ENCODE data around the gene SENP1. TPM values are rescaled to one million over a fixed set of nuclear protein-coding genes. Genes with fewer than 3 reads are reported as not detected.

SENP1 gene
- total and polyA plus RNA-seq, 9 donors: 6.2 to 28.9 (median 19.7) TPM

- TF ChIP-seq CTCF (IDR thresholded peaks at IDR 0.05): no peak
- Histone ChIP-seq H3K4me3 (no peak overlapping the region), H3K36me3 (no peaks in the 10 kb centered on the region), H3K27ac (no peak overlapping the region), H3K4me1 (ENCODE audit: insufficient read depth) (no peaks in the 10 kb centered on the region), H3K9me3 (no peaks in the 10 kb centered on the region), H3K27me3 (no peaks in the 10 kb centered on the region)
- WGBS, 3 donors: 74 to 80% (median 75%) methylated on average over 4 of the region's 4 CpGs
- no peak for DNase-seq
- intact Hi-C loops (cut with DNase I): no loop called here
These were observed 87.3 kb downstream of the SENP1 start for GRCh38 chr12:48018618-48018995.

- Histone ChIP-seq H3K4me1 (ENCODE audit: insufficient read depth) (no peaks in the 10 kb centered on the region), H3K27ac (no peak overlapping the region), H3K9me3 (no peaks in the 10 kb centered on the region), H3K36me3 (no peaks in the 10 kb centered on the region), H3K4me3 (no peak overlapping the region), H3K27me3 (no peaks in the 10 kb centered on the region)
- intact Hi-C loops (cut with DNase I): no loop called here
- DNase-seq: no peak
- WGBS, 3 donors: 71 to 76% (median 75%) methylated on average over 4 of the region's 4 CpGs
- no peak for TF ChIP-seq EP300 (IDR thresholded peaks at IDR 0.05)
These were observed 87.8 kb downstream of the SENP1 start for GRCh38 chr12:48017921-48018617.

GRCh38 chr12:48017496-48017895, 88.4 kb downstream of the SENP1 start:
- H3K27me3 ChIP-seq: no peaks in the 10 kb centered on the region
- H3K36me3 ChIP-seq: no peaks in the 10 kb centered on the region
- WGBS, 3 donors: 75 to 79% (median 76%) methylated on average over 5 of the region's 5 CpGs

GRCh38 chr12:48016373-48017020, 89.4 kb downstream of the SENP1 start:
- Histone ChIP-seq H3K4me3 (no peak overlapping the region), H3K9me3 (no peaks in the 10 kb centered on the region), H3K27me3 (no peaks in the 10 kb centered on the region), H3K27ac (no peak overlapping the region), H3K4me1 (ENCODE audit: insufficient read depth) (no peaks in the 10 kb centered on the region), H3K36me3 (no peaks in the 10 kb centered on the region)
- intact Hi-C loops (cut with DNase I): no loop called here
- no peak for DNase-seq
- no peak for TF ChIP-seq EP300 (IDR thresholded peaks at IDR 0.05)
- TF ChIP-seq CTCF (IDR thresholded peaks at IDR 0.05): no peak
- TF ChIP-seq POLR2A (IDR thresholded peaks at IDR 0.05): no peak
- WGBS, 3 donors: 79 to 83% (median 79%) methylated on average over 8 of the region's 8 CpGs

More at GRCh38 chr12:48017496-48017895, 88.4 kb downstream of the SENP1 start:
- no peak overlapping the region for H3K27ac ChIP-seq
- TF ChIP-seq EP300 (IDR thresholded peaks at IDR 0.05): no peak
- no peak for TF ChIP-seq POLR2A (IDR thresholded peaks at IDR 0.05)
- TF ChIP-seq CTCF (IDR thresholded peaks at IDR 0.05): no peak
- no peaks in the 10 kb centered on the region for H3K9me3 ChIP-seq
- H3K4me3 ChIP-seq: no peak overlapping the region
- intact Hi-C loops (cut with DNase I): no loop called here
- no peaks in the 10 kb centered on the region for H3K4me1 ChIP-seq (ENCODE audit: insufficient read depth)
- DNase-seq: no peak

GRCh38 chr12:48015954-48016353, 89.9 kb downstream of the SENP1 start:
- TF ChIP-seq CTCF (IDR thresholded peaks at IDR 0.05) (no peak), EP300 (IDR thresholded peaks at IDR 0.05) (no peak), POLR2A (IDR thresholded peaks at IDR 0.05) (no peak)
- Histone ChIP-seq H3K27me3 (no peaks in the 10 kb centered on the region), H3K4me1 (ENCODE audit: insufficient read depth) (no peaks in the 10 kb centered on the region), H3K36me3 (no peaks in the 10 kb centered on the region), H3K9me3 (no peaks in the 10 kb centered on the region), H3K4me3 (no peak overlapping the region), H3K27ac (no peak overlapping the region)
- WGBS, 3 donors: 90 to 95% (median 92%) methylated on average over 7 of the region's 7 CpGs
- intact Hi-C loops (cut with DNase I): no loop called here
- DNase-seq: no peak

Measured in ovary (tissue), 9 donors.